HEK293T (cell line): ENCODE results near the gene ELF5.

Experiments
- CTCF ChIA-PET: fragments of 350-600 bp; formaldehyde crosslinking; extraction: SDS; loops from one replicate; lab custom pipeline; 2021; ENCODE audit warnings: antibody characterized with exemption, inconsistent platforms; lab: Yijun Ruan, JAX
- POLR2A ChIA-PET: fragments of 350-600 bp; formaldehyde crosslinking; extraction: SDS; loops from one replicate; lab custom pipeline; 2020; ENCODE audit warnings: antibody characterized with exemption, inconsistent platforms; lab: Yijun Ruan, JAX
- DNase-seq: peaks from one replicate; pipeline ENCODE4 v3.0.0; 2012; ENCODE audit warnings: mixed read lengths; ENCODE audit errors: extremely low spot score
- ARNT ChIP-seq: fragments of 450-650 bp; IDR thresholded peaks from 2 replicates; pipeline ENCODE4 v1.6.1; 2017; ENCODE audit warnings: mild to moderate bottlenecking
- BHLHE40 ChIP-seq: fragments of 450-650 bp; IDR thresholded peaks from 2 replicates; pipeline ENCODE4 v1.6.1; 2016; ENCODE audit warnings: mild to moderate bottlenecking, moderate library complexity, borderline replicate concordance
- CTBP1 ChIP-seq: fragments of 450-650 bp; IDR thresholded peaks from 2 replicates; pipeline ENCODE4 v1.6.1; 2016; ENCODE audit warnings: borderline replicate concordance
- ELF4 ChIP-seq: fragments of 450-650 bp; IDR thresholded peaks from 2 replicates; pipeline ENCODE4 v1.6.1; 2017; ENCODE audit warnings: antibody characterized with exemption
- FOXA1 ChIP-seq: fragments of 450-650 bp; IDR thresholded peaks from 2 replicates; pipeline ENCODE4 v1.6.1; 2016; ENCODE audit warnings: mild to moderate bottlenecking
- FOXK2 ChIP-seq: fragments of 450-650 bp; IDR thresholded peaks from 2 replicates; pipeline ENCODE4 v1.6.1; 2016; ENCODE audit warnings: mild to moderate bottlenecking
- FOXM1 ChIP-seq: fragments of 450-650 bp; IDR thresholded peaks from 2 replicates; pipeline ENCODE4 v1.6.1; 2017; ENCODE audit warnings: mild to moderate bottlenecking, borderline replicate concordance
- HDGF ChIP-seq: fragments of 450-650 bp; IDR thresholded peaks from 2 replicates; pipeline ENCODE4 v1.6.1; 2017; ENCODE audit warnings: antibody characterized with exemption, borderline replicate concordance
- L3MBTL2 ChIP-seq: fragments of 450-650 bp; conservative IDR thresholded peaks from 2 replicates; pipeline ENCODE4 v1.6.1; 2016; ENCODE audit warnings: mild to moderate bottlenecking
- LEF1 ChIP-seq: fragments of 450-650 bp; IDR thresholded peaks from 2 replicates; pipeline ENCODE4 v1.6.1; 2017; ENCODE audit warnings: mild to moderate bottlenecking, borderline replicate concordance
- NFRKB ChIP-seq: fragments of 450-650 bp; IDR thresholded peaks from 2 replicates; pipeline ENCODE4 v1.6.1; 2016; ENCODE audit warnings: mild to moderate bottlenecking, moderate library complexity
- PKNOX1 ChIP-seq: fragments of 450-650 bp; IDR thresholded peaks from 2 replicates; pipeline ENCODE4 v1.6.1; 2016
- SP1 ChIP-seq: fragments of 450-650 bp; IDR thresholded peaks from 2 replicates; pipeline ENCODE4 v1.6.1; 2017
- SUZ12 ChIP-seq: fragments of 450-650 bp; IDR thresholded peaks from 2 replicates; pipeline ENCODE4 v1.6.1; 2016; ENCODE audit warnings: mild to moderate bottlenecking
- TARDBP ChIP-seq: fragments of 450-650 bp; IDR thresholded peaks from 2 replicates; pipeline ENCODE4 v1.6.1; 2016
- ZNF384 ChIP-seq: fragments of 450-650 bp; IDR thresholded peaks from 2 replicates; pipeline ENCODE4 v1.6.1; 2016

The ELF5 gene

DNA sequence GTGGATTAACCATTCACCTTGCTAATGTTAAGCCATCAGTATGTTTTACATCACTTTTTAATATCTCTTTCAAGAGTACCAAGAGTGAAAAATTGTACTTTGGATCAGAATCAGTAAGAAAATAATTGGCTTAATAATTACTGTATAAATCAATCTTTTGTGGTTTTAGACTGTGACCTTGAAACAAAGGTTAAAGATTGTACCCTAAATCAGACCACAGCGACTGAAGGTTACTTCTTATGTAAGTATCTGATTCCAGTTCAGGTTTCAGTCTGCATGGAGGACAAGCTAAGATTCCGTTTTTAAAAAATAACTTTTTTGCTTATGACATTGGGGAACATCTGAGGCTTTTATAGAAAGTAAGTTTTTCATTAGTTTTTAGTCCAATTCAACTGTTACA, 56.0 kb downstream of the ELF5 start:
- no peak for TF ChIP-seq PKNOX1
- TF ChIP-seq FOXK2, result no peak
- TF ChIP-seq SP1, result no peak
- no peak for TF ChIP-seq SUZ12
- TF ChIP-seq TARDBP, result no peak
- TF ChIP-seq CTBP1, result no peak
- TF ChIP-seq ARNT, result no peak
- TF ChIP-seq HDGF, result no peak
- TF ChIP-seq FOXA1, result no peak
- TF ChIP-seq ZNF384, result no peak
- TF ChIP-seq NFRKB, result no peak
- TF ChIP-seq LEF1, result no peak
- TF ChIP-seq ELF4, result no peak
- no peak for TF ChIP-seq BHLHE40
- TF ChIP-seq FOXM1, result no peak
- TF ChIP-seq L3MBTL2, result no peak
- ChIA-PET CTCF (no interaction called here), POLR2A (no interaction called here)
- DNase-seq, result no peak

DNA sequence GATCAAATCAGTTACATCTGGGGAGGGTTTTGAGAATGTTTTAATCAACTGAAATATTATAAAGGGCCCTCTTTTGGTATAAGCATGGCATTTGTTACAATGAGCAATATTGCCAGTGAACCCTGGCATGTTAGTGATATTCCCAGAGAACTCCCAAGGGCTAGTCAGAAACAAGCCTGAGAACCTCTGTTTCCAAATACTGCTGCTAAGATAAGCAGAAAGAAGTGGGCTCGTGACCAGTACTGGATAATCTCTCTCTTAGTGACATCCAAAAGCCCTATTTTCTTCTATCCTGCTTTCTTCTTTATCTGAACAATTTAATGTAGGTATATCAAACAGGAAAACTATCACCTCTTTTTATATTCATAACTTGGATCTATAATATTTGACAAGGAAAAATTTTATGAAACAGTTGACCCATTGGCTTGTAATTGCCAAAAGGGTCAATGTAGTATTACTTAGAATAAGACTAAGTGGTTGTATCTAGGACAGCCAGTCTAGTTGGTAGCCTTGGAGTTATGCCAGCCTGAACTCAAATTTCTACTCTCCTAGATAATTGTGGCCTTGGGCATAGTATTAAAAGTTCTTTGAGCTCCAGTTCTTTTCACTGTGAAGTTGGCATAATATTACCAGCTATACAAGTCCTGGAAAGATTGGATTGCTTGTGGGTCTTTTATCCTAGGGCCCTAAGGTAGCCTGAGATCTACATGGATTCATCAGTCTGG, 59.1 kb downstream of the ELF5 start:
- ChIA-PET CTCF (no interaction called here), POLR2A (no interaction called here)
- TF ChIP-seq HDGF, result no peak
- TF ChIP-seq PKNOX1, result no peak
- no peak for TF ChIP-seq ARNT
- no peak for TF ChIP-seq ELF4
- TF ChIP-seq L3MBTL2, result no peak
- no peak for TF ChIP-seq FOXA1
- no peak for DNase-seq

DNA sequence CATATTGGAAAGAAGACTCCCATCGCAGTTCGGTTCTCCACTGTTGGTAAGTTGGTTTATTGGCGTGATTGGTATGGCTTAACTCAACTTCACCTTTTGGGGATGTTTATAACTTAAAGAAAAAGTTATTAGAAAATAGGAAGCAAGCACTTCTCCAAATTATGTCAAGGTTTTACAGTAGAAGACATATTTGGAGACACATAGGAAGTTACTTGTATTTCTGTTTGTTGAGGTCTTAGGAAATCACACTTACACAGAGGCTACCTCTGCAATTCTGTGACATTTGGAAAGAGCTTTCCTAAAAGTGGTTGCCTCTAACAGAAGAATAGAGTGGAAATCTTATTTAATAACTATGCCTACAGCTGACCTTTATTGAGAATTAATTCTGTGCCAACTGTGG, 62.5 kb downstream of the ELF5 start:
- ChIA-PET CTCF (no interaction called here), POLR2A (no interaction called here)
- no peak for DNase-seq
- TF ChIP-seq SUZ12 (no peak), SP1 (no peak), FOXM1 (no peak), NFRKB (no peak), BHLHE40 (no peak)

- no peak for DNase-seq
- no peak for TF ChIP-seq FOXA1
- no peak for TF ChIP-seq BHLHE40
- no peak for TF ChIP-seq FOXM1
- TF ChIP-seq NFRKB, result no peak
- no peak for TF ChIP-seq ZNF384
- no peak for TF ChIP-seq SP1
- TF ChIP-seq LEF1, result no peak
- TF ChIP-seq HDGF, result no peak
- no peak for TF ChIP-seq ELF4
- no peak for TF ChIP-seq TARDBP
- no peak for TF ChIP-seq ARNT
- TF ChIP-seq L3MBTL2, result no peak
- TF ChIP-seq SUZ12, result no peak
- no peak for TF ChIP-seq CTBP1
- no peak for TF ChIP-seq FOXK2
- no peak for TF ChIP-seq PKNOX1
- ChIA-PET CTCF (no interaction called here), POLR2A (no interaction called here)
Observed at GRCh38 chr11:34449013-34449412, 64.6 kb downstream of the ELF5 start.

DNA sequence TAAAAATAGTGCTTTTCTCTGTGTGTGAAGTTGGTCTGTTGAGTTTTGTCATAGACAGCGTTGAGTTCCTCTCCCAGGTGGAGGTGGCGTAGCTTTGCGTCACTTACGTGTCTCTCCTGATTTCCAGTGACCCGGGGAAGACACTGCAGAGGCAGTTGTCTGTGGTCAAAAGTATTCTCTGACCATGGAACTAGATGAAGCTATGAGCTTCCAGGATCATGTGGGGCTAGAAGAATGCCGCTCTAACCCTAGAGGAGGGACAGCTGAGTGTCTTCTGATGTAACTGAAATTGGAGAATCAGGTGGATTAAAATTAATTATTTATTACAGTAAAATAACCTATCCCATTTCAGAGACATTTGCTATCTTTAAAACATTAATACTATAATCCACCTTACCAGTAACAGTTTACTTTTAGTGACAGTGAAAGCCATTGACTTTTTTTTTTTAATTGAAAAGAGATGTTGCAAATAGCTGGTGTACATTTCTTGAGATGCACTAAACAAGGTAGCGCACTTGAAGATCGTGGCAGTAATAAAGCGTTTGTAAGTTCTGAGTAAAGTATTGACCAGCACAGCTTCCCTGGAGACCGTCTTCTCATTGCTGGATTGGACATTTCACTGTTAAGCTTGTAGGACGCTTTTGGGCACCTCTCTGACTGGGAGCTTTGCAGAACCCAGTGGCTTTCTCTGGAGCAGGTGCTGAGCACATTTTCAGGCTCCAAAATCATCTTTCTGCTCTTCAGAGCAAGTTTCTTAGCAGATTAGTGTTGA, 65.2 kb downstream of the ELF5 start:
- POLR2A ChIA-PET, result interaction anchor here (1.6 kb wide), 1 partner anchor 10 kb away, joined by 5 read pairs; no protein-coding TSS in a partner anchor

More for the DNA sequence above, 65.2 kb downstream of the ELF5 start:
- CTCF ChIA-PET, result no interaction called here
- no peak for DNase-seq
- no peak for TF ChIP-seq SP1
- TF ChIP-seq PKNOX1, result no peak
- TF ChIP-seq LEF1, result no peak
- no peak for TF ChIP-seq CTBP1
- no peak for TF ChIP-seq NFRKB
- TF ChIP-seq HDGF, result no peak
- no peak for TF ChIP-seq L3MBTL2
- TF ChIP-seq ARNT, result no peak
- TF ChIP-seq TARDBP, result no peak
- TF ChIP-seq SUZ12, result no peak
- TF ChIP-seq FOXA1, result no peak
- TF ChIP-seq FOXK2, result no peak
- TF ChIP-seq ZNF384, result no peak
- TF ChIP-seq FOXM1, result no peak
- TF ChIP-seq ELF4, result no peak
- no peak for TF ChIP-seq BHLHE40
